Neural progenitor cell (in vitro differentiated cells): ENCODE results near the gene DOHH. TPM values are rescaled to one million over a fixed set of nuclear protein-coding genes. Genes with fewer than 3 reads are reported as not detected.

Source experiments
- DNase-seq: peaks from one replicate; pipeline ENCODE4 v3.0.0-alpha.2; 2016; ENCODE audit warnings: low spot score
- H2AFZ ChIP-seq: fragments of 200-600 bp; sonication (generic); replicated peaks from 2 replicates; pipeline ENCODE4 v1.6.1; 2016; ENCODE audit warnings: antibody characterized with exemption
- H3F3A ChIP-seq: fragments of 200-600 bp; sonication (generic); 2 replicates; pipeline ENCODE4 v1.6.1; 2016; ENCODE audit warnings: antibody characterized with exemption, low read depth
- H3K27ac ChIP-seq: fragments of 200-600 bp; sonication (generic); 2 replicates; pipeline ENCODE4 v1.5.1; 2016; ENCODE audit warnings: mild to moderate bottlenecking
- H3K27me3 ChIP-seq: fragments of 200-600 bp; sonication (generic); 2 replicates; pipeline ENCODE4 v1.6.1; 2016; ENCODE audit warnings: mild to moderate bottlenecking, moderate library complexity
- H3K36me3 ChIP-seq: fragments of 200-600 bp; sonication (generic); 2 replicates; pipeline ENCODE4 v1.5.1; 2016
- H3K4me1 ChIP-seq: fragments of 200-600 bp; sonication (generic); 2 replicates; pipeline ENCODE4 v1.6.1; 2016; ENCODE audit warnings: mixed run types
- H3K4me2 ChIP-seq: fragments of 200-600 bp; sonication (generic); 2 replicates; pipeline ENCODE4 v1.6.1; 2016
- H3K4me3 ChIP-seq: fragments of 200-600 bp; sonication (generic); 2 replicates; pipeline ENCODE4 v1.5.1; 2016
- H3K79me2 ChIP-seq: fragments of 200-600 bp; sonication (generic); 2 replicates; pipeline ENCODE4 v1.6.1; 2016; ENCODE audit warnings: low read depth
- H3K9ac ChIP-seq: fragments of 200-600 bp; sonication (generic); 2 replicates; pipeline ENCODE4 v1.6.1; 2016
- H3K9me3 ChIP-seq: fragments of 200-600 bp; sonication (generic); 2 replicates; pipeline ENCODE4 v1.5.1; 2016; ENCODE audit warnings: low read depth
- H4K20me1 ChIP-seq: fragments of 200-600 bp; sonication (generic); 2 replicates; pipeline ENCODE4 v1.6.1; 2016; ENCODE audit warnings: low read depth
- H3K27ac Mint-ChIP-seq: 3 replicates; pipeline ENCODE4 v1.8.0; 2021; ENCODE audit warnings: mixed read lengths
- H3K27me3 Mint-ChIP-seq: 2 replicates; pipeline ENCODE4 v1.8.0; 2022; ENCODE audit warnings: low read depth, mild to moderate bottlenecking, inconsistent platforms, moderate library complexity, mixed read lengths; ENCODE audit not compliant: insufficient read depth
- H3K36me3 Mint-ChIP-seq: 3 replicates; pipeline ENCODE4 v1.8.0; 2021; ENCODE audit warnings: mixed read lengths
- H3K4me1 Mint-ChIP-seq: 3 replicates; pipeline ENCODE4 v1.8.0; 2021; ENCODE audit warnings: mixed read lengths
- H3K4me3 Mint-ChIP-seq: 3 replicates; pipeline ENCODE4 v1.8.0; 2021; ENCODE audit warnings: mild to moderate bottlenecking, moderate library complexity, mixed read lengths
- H3K9me3 Mint-ChIP-seq: 3 replicates; pipeline ENCODE4 v1.8.0; 2020; ENCODE audit warnings: mixed read lengths
- EZH2 ChIP-seq: fragments of 200-600 bp; sonication (generic); IDR thresholded peaks from 2 replicates; pipeline ENCODE4 v1.6.1; 2017; ENCODE audit warnings: antibody characterized with exemption, mild to moderate bottlenecking, moderate library complexity
- EZH2phosphoT487 ChIP-seq: fragments of 200-600 bp; sonication (generic); IDR thresholded peaks from 2 replicates; pipeline ENCODE4 v1.6.1; 2017; ENCODE audit warnings: antibody characterized with exemption
- total RNA-seq: library from RNA; depleted of rRNA; stranded (reverse); fragments of >200 nt; gene quantifications from 2 replicates; pipeline ENCODE4 v1.2.3, GENCODE V29; 2015; ENCODE audit warnings: low replicate concordance
- TF ChIP-seq, protein P1 (sequence below): fragments of 200-600 bp; sonication (generic); IDR thresholded peaks from 2 replicates; pipeline ENCODE4 v1.5.1; 2017; ENCODE audit warnings: antibody characterized with exemption, mild to moderate bottlenecking

Gene DOHH
- total RNA-seq, 1 donor from 2014 or later = 0.69 TPM

DNA sequence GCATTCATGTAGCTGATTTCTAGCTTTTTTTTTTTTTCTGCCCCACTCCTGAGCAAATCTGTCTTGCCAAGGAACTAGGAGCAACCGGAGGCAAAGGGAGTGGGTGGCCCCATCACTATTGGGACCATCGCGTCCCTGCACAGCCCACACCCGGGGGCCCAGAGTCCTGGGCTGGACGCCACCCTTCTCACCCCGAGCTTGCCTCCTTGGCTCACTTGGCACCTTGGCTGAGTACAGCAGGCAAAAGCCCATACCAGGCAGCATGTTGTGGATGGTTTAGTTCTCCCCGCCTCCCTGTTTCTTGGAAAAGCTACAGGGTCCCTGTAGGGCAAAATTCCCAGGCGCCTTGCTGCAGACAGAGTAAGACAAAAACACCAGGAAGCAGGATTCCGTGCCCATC is 33.8 kb downstream of the DOHH start:
- peaks cover 53% of the 10 kb centered on the region for H3K27me3 Mint-ChIP-seq
- Histone ChIP-seq H3K4me2 (no peak overlapping the region), H3K4me3 (no peak overlapping the region), H3K9me3 (no peaks in the 10 kb centered on the region), H3F3A (peaks cover 10% of the 10 kb centered on the region), H3K4me1 (peaks cover 20% of the 10 kb centered on the region), H3K27me3 (peaks cover 98% of the 10 kb centered on the region), H3K36me3 (no peaks in the 10 kb centered on the region), H2AFZ (no peak overlapping the region), H3K9ac (no peak overlapping the region), H3K27ac (no peak overlapping the region), H4K20me1 (peaks cover 12% of the 10 kb centered on the region), H3K79me2 (no peaks in the 10 kb centered on the region)
- peaks cover 14% of the 10 kb centered on the region for H3K9me3 Mint-ChIP-seq
- no peak overlapping the region for H3K27ac Mint-ChIP-seq
- H3K4me3 Mint-ChIP-seq = no peak overlapping the region
- TF ChIP-seq EZH2phosphoT487 (no peak), EZH2 (no peak)
- no peaks in the 10 kb centered on the region for H3K36me3 Mint-ChIP-seq
- DNase-seq = no peak
- peaks cover 3% of the 10 kb centered on the region for H3K4me1 Mint-ChIP-seq

- Histone ChIP-seq H3K27ac (no peak overlapping the region), H3K36me3 (no peaks in the 10 kb centered on the region), H3K4me1 (peaks cover 20% of the 10 kb centered on the region), H3K79me2 (no peaks in the 10 kb centered on the region), H3K27me3 (peaks cover 98% of the 10 kb centered on the region), H3K4me2 (no peak overlapping the region), H3K4me3 (no peak overlapping the region), H2AFZ (no peak overlapping the region), H3K9ac (no peak overlapping the region), H3F3A (peaks cover 10% of the 10 kb centered on the region), H3K9me3 (no peaks in the 10 kb centered on the region), H4K20me1 (peaks cover 12% of the 10 kb centered on the region)
- no peak for DNase-seq
- H3K27me3 Mint-ChIP-seq = peaks cover 56% of the 10 kb centered on the region
- TF ChIP-seq, protein P1, sequence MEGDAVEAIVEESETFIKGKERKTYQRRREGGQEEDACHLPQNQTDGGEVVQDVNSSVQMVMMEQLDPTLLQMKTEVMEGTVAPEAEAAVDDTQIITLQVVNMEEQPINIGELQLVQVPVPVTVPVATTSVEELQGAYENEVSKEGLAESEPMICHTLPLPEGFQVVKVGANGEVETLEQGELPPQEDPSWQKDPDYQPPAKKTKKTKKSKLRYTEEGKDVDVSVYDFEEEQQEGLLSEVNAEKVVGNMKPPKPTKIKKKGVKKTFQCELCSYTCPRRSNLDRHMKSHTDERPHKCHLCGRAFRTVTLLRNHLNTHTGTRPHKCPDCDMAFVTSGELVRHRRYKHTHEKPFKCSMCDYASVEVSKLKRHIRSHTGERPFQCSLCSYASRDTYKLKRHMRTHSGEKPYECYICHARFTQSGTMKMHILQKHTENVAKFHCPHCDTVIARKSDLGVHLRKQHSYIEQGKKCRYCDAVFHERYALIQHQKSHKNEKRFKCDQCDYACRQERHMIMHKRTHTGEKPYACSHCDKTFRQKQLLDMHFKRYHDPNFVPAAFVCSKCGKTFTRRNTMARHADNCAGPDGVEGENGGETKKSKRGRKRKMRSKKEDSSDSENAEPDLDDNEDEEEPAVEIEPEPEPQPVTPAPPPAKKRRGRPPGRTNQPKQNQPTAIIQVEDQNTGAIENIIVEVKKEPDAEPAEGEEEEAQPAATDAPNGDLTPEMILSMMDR = no peak
- TF ChIP-seq EZH2 = no peak
- no peak for TF ChIP-seq EZH2phosphoT487
- H3K27ac Mint-ChIP-seq = no peak overlapping the region
- no peaks in the 10 kb centered on the region for H3K36me3 Mint-ChIP-seq
- peaks cover 3% of the 10 kb centered on the region for H3K4me1 Mint-ChIP-seq
- no peak overlapping the region for H3K4me3 Mint-ChIP-seq
- peaks cover 14% of the 10 kb centered on the region for H3K9me3 Mint-ChIP-seq
These were observed 34.9 kb downstream of the DOHH start for GRCh38 chr19:3465552-3465951.

- peaks cover 56% of the 10 kb centered on the region for H3K27me3 Mint-ChIP-seq
- Histone ChIP-seq H4K20me1 (peaks cover 12% of the 10 kb centered on the region), H3K4me3 (peak overlapping the region; percentile 17), H3K27me3 (peaks cover 98% of the 10 kb centered on the region), H2AFZ (no peak overlapping the region), H3K9me3 (no peaks in the 10 kb centered on the region), H3K79me2 (no peaks in the 10 kb centered on the region), H3K9ac (no peak overlapping the region), H3K36me3 (no peaks in the 10 kb centered on the region), H3K4me1 (peaks cover 20% of the 10 kb centered on the region), H3K4me2 (peak overlapping the region; percentile 72), H3F3A (peaks cover 10% of the 10 kb centered on the region), H3K27ac (no peak overlapping the region)
- peaks cover 3% of the 10 kb centered on the region for H3K4me1 Mint-ChIP-seq
- no peak overlapping the region for H3K27ac Mint-ChIP-seq
- DNase-seq = peak; percentile 47
- H3K9me3 Mint-ChIP-seq = peaks cover 14% of the 10 kb centered on the region
- H3K36me3 Mint-ChIP-seq = no peaks in the 10 kb centered on the region
- no peak overlapping the region for H3K4me3 Mint-ChIP-seq
- TF ChIP-seq EZH2phosphoT487 (peak; percentile 4), EZH2 (no peak)
- TF ChIP-seq, protein P1 = no peak
These were observed 35.8 kb downstream of the DOHH start for GRCh38 chr19:3464587-3465235.
